ENCODE data around the gene SNRPD1.
"Not testable (repeated sequence)": the region's sequence is repeated elsewhere in the genome, so short reads cannot be mapped to it uniquely, and the experiment has no call there.

SNRPD1 gene

GRCh38 chr18:21638822-21639221, 26.7 kb downstream of the SNRPD1 start:
- DNase-seq = no peak

- DNase-seq = not testable (repeated sequence)
Observed at GRCh38 chr18:21640375-21640774, 28.3 kb downstream of the SNRPD1 start.

- no peak for DNase-seq
Observed at GRCh38 chr18:21650311-21650710, 38.2 kb downstream of the SNRPD1 start.

- DNase-seq = no peak
Observed at GRCh38 chr18:21652073-21652472, 40.0 kb downstream of the SNRPD1 start.

- no peak for DNase-seq
Observed at GRCh38 chr18:21653361-21653760, 41.2 kb downstream of the SNRPD1 start.

GRCh38 chr18:21656402-21656801, 44.3 kb downstream of the SNRPD1 start:
- no peak for DNase-seq

- DNase-seq = no peak
Observed at GRCh38 chr18:21660078-21660477, 48.0 kb downstream of the SNRPD1 start.

- no peak for DNase-seq
Observed at GRCh38 chr18:21662581-21662980, 50.5 kb downstream of the SNRPD1 start.

GRCh38 chr18:21663578-21663977, 51.5 kb downstream of the SNRPD1 start:
- DNase-seq = no peak

- no peak for DNase-seq
Observed at GRCh38 chr18:21664069-21664468, 52.0 kb downstream of the SNRPD1 start.

- no peak for DNase-seq
Observed at GRCh38 chr18:21669736-21670285, 57.7 kb downstream of the SNRPD1 start.

- no peak for DNase-seq
Observed at GRCh38 chr18:21672521-21673267, 60.6 kb downstream of the SNRPD1 start.

- DNase-seq = not testable (repeated sequence)
Observed at GRCh38 chr18:21675354-21675753, 63.2 kb downstream of the SNRPD1 start.

- no peak for DNase-seq
Observed at GRCh38 chr18:21678859-21679258, 66.7 kb downstream of the SNRPD1 start.

- DNase-seq = no peak
Observed at GRCh38 chr18:21680161-21680560, 68.0 kb downstream of the SNRPD1 start.

- no peak for DNase-seq
Observed at GRCh38 chr18:21682371-21683051, 70.4 kb downstream of the SNRPD1 start.
